Cerebellar cortex (tissue), 1 donor: Measurements from ENCODE around the gene RHBDL1.
"Not testable (repeated sequence)": the region's sequence is repeated elsewhere in the genome, so short reads cannot be mapped to it uniquely, and the experiment has no call there.

Experiments
- DNase-seq: peaks from one replicate; pipeline ENCODE4 v3.0.0-alpha.2; 2015; ENCODE audit warnings: low spot score

RHBDL1 gene

GRCh38 chr16:686459-687260 is 11.2 kb downstream of the RHBDL1 start:
- no peak for DNase-seq

- DNase-seq: no peak
Measured at GRCh38 chr16:687499-687898, 12.0 kb downstream of the RHBDL1 start.

- DNase-seq: no peak
Measured at GRCh38 chr16:689175-689897, 13.9 kb downstream of the RHBDL1 start.

- DNase-seq: not testable (repeated sequence)
Measured at GRCh38 chr16:691242-691641, 15.8 kb downstream of the RHBDL1 start.

GRCh38 chr16:692356-693108 is 17.1 kb downstream of the RHBDL1 start:
- DNase-seq: no peak

- DNase-seq: no peak
Measured at GRCh38 chr16:693364-693763, 17.9 kb downstream of the RHBDL1 start.

GRCh38 chr16:693766-694165 is 18.3 kb downstream of the RHBDL1 start:
- DNase-seq: no peak

GRCh38 chr16:694187-694862 is 18.9 kb downstream of the RHBDL1 start:
- no peak for DNase-seq

GRCh38 chr16:694863-695354 is 19.4 kb downstream of the RHBDL1 start:
- no peak for DNase-seq

- DNase-seq: no peak
Measured at GRCh38 chr16:695355-696089, 20.1 kb downstream of the RHBDL1 start.

- DNase-seq: no peak
Measured at GRCh38 chr16:698911-699671, 23.6 kb downstream of the RHBDL1 start.

GRCh38 chr16:700684-701584 is 25.5 kb downstream of the RHBDL1 start:
- no peak for DNase-seq

GRCh38 chr16:702341-702740 is 26.9 kb downstream of the RHBDL1 start:
- DNase-seq: no peak

- no peak for DNase-seq
Measured at GRCh38 chr16:703406-703805, 27.9 kb downstream of the RHBDL1 start.

- DNase-seq: no peak
Measured at GRCh38 chr16:704047-704446, 28.6 kb downstream of the RHBDL1 start.

GRCh38 chr16:704552-705380 is 29.3 kb downstream of the RHBDL1 start:
- peak; percentile 77 for DNase-seq

- DNase-seq: no peak
Measured at GRCh38 chr16:705431-706188, 30.1 kb downstream of the RHBDL1 start, which contains the start of gene FBXL16. Gene FBXL16 (minus strand): TSS chr16:705801. CDS start chr16:697405, 8,396 bp downstream.
